GM18517 (cell line): ENCODE measurements around the gene IRX6.

Experiments
- ATAC-seq: cut with Tn5 transposase; IDR thresholded peaks from one replicate; pipeline ENCODE4 v1.9.1; 2021; ENCODE audit warnings: mild to moderate bottlenecking, moderate library complexity; ENCODE audit not compliant: unreplicated experiment

Gene IRX6

GRCh38 chr16:55323637-55324271, at the start of gene IRX6:
Gene IRX6, plus strand, starts transcription at chr16:55324203. Its CDS starts 889 bp downstream, at chr16:55325092.
- peak; percentile 60 for ATAC-seq

- no peak for ATAC-seq
Observed at GRCh38 chr16:55274391-55274790, 49.6 kb upstream of the IRX6 start.

GRCh38 chr16:55275167-55275566, 48.8 kb upstream of the IRX6 start:
- ATAC-seq = no peak

- ATAC-seq = no peak
Observed at GRCh38 chr16:55275869-55276268, 48.1 kb upstream of the IRX6 start.

GRCh38 chr16:55277536-55277935, 46.5 kb upstream of the IRX6 start:
- ATAC-seq = no peak

- no peak for ATAC-seq
Observed at GRCh38 chr16:55279598-55279997, 44.4 kb upstream of the IRX6 start.

GRCh38 chr16:55280587-55280986, 43.4 kb upstream of the IRX6 start:
- ATAC-seq = no peak

GRCh38 chr16:55282441-55282840, 41.6 kb upstream of the IRX6 start:
- ATAC-seq = no peak

GRCh38 chr16:55283812-55284717, 39.9 kb upstream of the IRX6 start:
- ATAC-seq = no peak

GRCh38 chr16:55284718-55285099, 39.3 kb upstream of the IRX6 start:
- no peak for ATAC-seq

GRCh38 chr16:55285586-55285985, 38.4 kb upstream of the IRX6 start:
- no peak for ATAC-seq

- ATAC-seq = no peak
Observed at GRCh38 chr16:55289353-55289752, 34.6 kb upstream of the IRX6 start.

GRCh38 chr16:55291847-55292246, 32.2 kb upstream of the IRX6 start:
- no peak for ATAC-seq

GRCh38 chr16:55292491-55292890, 31.5 kb upstream of the IRX6 start:
- ATAC-seq = no peak

- no peak for ATAC-seq
Observed at GRCh38 chr16:55294129-55294528, 29.9 kb upstream of the IRX6 start.

GRCh38 chr16:55294931-55295342, 29.1 kb upstream of the IRX6 start:
- no peak for ATAC-seq

- ATAC-seq = no peak
Observed at GRCh38 chr16:55297062-55297909, 26.7 kb upstream of the IRX6 start.

GRCh38 chr16:55297910-55298479, 26.0 kb upstream of the IRX6 start:
- ATAC-seq = no peak

GRCh38 chr16:55301385-55302008, 22.5 kb upstream of the IRX6 start:
- ATAC-seq = no peak

GRCh38 chr16:55302635-55303034, 21.4 kb upstream of the IRX6 start:
- ATAC-seq = no peak

- ATAC-seq = no peak
Observed at GRCh38 chr16:55308973-55309372, 15.0 kb upstream of the IRX6 start.
